GM21447 (cell line): Measurements from ENCODE around the gene ING5.

ENCODE experiments used
- ATAC-seq: cut with Tn5 transposase; IDR thresholded peaks from one replicate; pipeline ENCODE4 v1.9.1; 2021; ENCODE audit not compliant: unreplicated experiment

ING5 gene

GRCh38 chr2:241774419-241775222 is 72.8 kb downstream of the ING5 start:
- ATAC-seq = no peak

- ATAC-seq = no peak
Observed at GRCh38 chr2:241775223-241776177, 73.7 kb downstream of the ING5 start.

GRCh38 chr2:241776336-241777169 is 74.7 kb downstream of the ING5 start, which contains the start of gene GAL3ST2:
Gene GAL3ST2, plus strand, starts transcription at chr2:241776822. Its CDS starts 134 bp downstream, at chr2:241776956.
- no peak for ATAC-seq

- ATAC-seq = no peak
Observed at GRCh38 chr2:241777170-241777685, 75.4 kb downstream of the ING5 start.

GRCh38 chr2:241777686-241778627 is 76.1 kb downstream of the ING5 start:
- no peak for ATAC-seq
